ENCODE measurements around the gene TRA2B.

DNA sequence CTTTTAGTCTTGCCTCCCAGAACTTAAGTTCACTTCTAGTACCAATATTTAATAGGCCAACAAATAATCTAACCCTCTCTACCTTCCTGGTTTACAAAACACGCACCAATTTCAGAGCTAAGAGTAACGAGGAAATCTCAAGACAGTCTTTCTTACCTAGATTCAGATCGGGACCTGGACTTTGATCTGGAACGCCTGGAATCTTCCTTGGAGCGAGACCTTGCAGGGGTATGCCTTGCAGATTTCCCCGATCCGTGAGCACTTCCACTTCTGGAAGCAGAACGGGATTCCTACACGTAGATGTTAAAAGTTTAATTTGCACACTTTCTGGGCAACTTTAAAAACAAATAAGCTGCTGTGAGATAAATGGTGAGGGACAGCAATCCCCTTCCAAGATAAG is 11.4 kb downstream of the TRA2B start:
- TF ChIP-seq, protein P1, sequence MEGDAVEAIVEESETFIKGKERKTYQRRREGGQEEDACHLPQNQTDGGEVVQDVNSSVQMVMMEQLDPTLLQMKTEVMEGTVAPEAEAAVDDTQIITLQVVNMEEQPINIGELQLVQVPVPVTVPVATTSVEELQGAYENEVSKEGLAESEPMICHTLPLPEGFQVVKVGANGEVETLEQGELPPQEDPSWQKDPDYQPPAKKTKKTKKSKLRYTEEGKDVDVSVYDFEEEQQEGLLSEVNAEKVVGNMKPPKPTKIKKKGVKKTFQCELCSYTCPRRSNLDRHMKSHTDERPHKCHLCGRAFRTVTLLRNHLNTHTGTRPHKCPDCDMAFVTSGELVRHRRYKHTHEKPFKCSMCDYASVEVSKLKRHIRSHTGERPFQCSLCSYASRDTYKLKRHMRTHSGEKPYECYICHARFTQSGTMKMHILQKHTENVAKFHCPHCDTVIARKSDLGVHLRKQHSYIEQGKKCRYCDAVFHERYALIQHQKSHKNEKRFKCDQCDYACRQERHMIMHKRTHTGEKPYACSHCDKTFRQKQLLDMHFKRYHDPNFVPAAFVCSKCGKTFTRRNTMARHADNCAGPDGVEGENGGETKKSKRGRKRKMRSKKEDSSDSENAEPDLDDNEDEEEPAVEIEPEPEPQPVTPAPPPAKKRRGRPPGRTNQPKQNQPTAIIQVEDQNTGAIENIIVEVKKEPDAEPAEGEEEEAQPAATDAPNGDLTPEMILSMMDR (IDR thresholded peaks at IDR 0.05), result no peak
- TF ChIP-seq POLR2A (IDR thresholded peaks at IDR 0.05), result no peak

Data from testis (tissue), 2 donors.